K562 (cell line): Measurements from ENCODE around the gene ZMIZ1. TPM values are rescaled to one million over a fixed set of nuclear protein-coding genes. Genes with fewer than 3 reads are reported as not detected.

Experiments used
- ATAC-seq: fragments of 200-7000 bp; cut with Tn5 transposase; 3 replicates; pipeline ENCODE4 v1.9.1; 2020; ENCODE audit warnings: moderate library complexity
- BruUV-seq: library from RNA; stranded (reverse); fragments of 400-500 nt; replicated peaks from 2 replicates; lab custom pipeline; 2021; lab: Mats Ljungman, UMichigan
- CTCF ChIA-PET: fragments of 300-600 bp; formaldehyde crosslinking; extraction: SDS; loops from one replicate; lab custom pipeline; 2021; ENCODE audit warnings: low intra/inter-chr PET ratio; lab: Yijun Ruan, JAX
- POLR2A ChIA-PET: fragments of 300-600, 350-650 bp; sonication (Branson Sonifier 250); formaldehyde crosslinking; extraction: SDS; loops from one replicate; lab custom pipeline; 2021; ENCODE audit warnings: antibody characterized with exemption, inconsistent platforms; lab: Yijun Ruan, JAX
- DNase-seq, 4 experiments: peaks; one replicate each; pipeline versions ENCODE4 v3.0.0 to v3.0.0-alpha.2; 2011 to 2018; ENCODE audit warnings: low spot score in 3 of 4, mixed read lengths in 3 of 4; ENCODE audit errors: extremely low read depth in 1 of 4
- FAIRE-seq: peaks from 2 replicates; lab custom pipeline; 2011; peaks lifted over from hg19 to GRCh38; lab: Jason Lieb, UNC
- H2AFZ ChIP-seq: 2 replicates; pipeline ENCODE4 v1.6.0; 2011; ENCODE audit warnings: low read depth, low read length, control low read depth, inconsistent platforms
- H3K27ac ChIP-seq: fragments of 200-600 bp; 3 replicates; pipeline ENCODE4 v1.8.0; 2011; ENCODE audit warnings: low read depth, mild to moderate bottlenecking, control low read depth, inconsistent platforms, low read length, moderate library complexity, mixed read lengths; ENCODE audit errors: extremely low read depth
- H3K27me3 ChIP-seq, 2 experiments: fragments of 300-600 bp in 1 of 2; 2 replicates in 1 of 2; 3 replicates in 1 of 2; pipeline versions ENCODE4 v1.6.0 to v1.8.0; 2011; ENCODE audit warnings: inconsistent platforms in 2 of 2, low read length in 2 of 2, mild to moderate bottlenecking in 1 of 2, mixed read lengths in 1 of 2, moderate library complexity in 1 of 2; ENCODE audit not compliant: control insufficient read depth in 2 of 2, insufficient read depth in 2 of 2
- H3K36me3 ChIP-seq: fragments of 300-600 bp; 3 replicates; pipeline ENCODE4 v1.8.0; 2011; ENCODE audit warnings: mild to moderate bottlenecking, low read length, inconsistent platforms; ENCODE audit not compliant: control insufficient read depth, insufficient read depth
- H3K4me1 ChIP-seq, 2 experiments: fragments of 200-600 bp in 1 of 2; replicated peaks in 1 of 2; 2 replicates in 1 of 2; 3 replicates in 1 of 2; pipeline versions ENCODE4 v1.5.1 to v1.8.0; 2011; ENCODE audit warnings: inconsistent platforms in 2 of 2, low read length in 2 of 2, mild to moderate bottlenecking in 1 of 2, mixed read lengths in 1 of 2, moderate library complexity in 1 of 2; ENCODE audit not compliant: control insufficient read depth in 2 of 2, insufficient read depth in 2 of 2
- H3K4me2 ChIP-seq: 2 replicates; pipeline ENCODE4 v1.6.1; 2011; ENCODE audit warnings: low read length, control low read depth, inconsistent platforms, mixed read lengths; ENCODE audit not compliant: insufficient read depth
- H3K4me3 ChIP-seq: fragments of 200-600 bp; sonication (generic), shearing (Covaris generic); 2 replicates; pipeline ENCODE4 v1.5.1; 2016; ENCODE audit warnings: control low read depth, inconsistent platforms
- H3K79me2 ChIP-seq: fragments of 200-600 bp; 3 replicates; pipeline ENCODE4 v1.8.0; 2011; ENCODE audit warnings: low read length, inconsistent platforms; ENCODE audit not compliant: control insufficient read depth, insufficient read depth
- H3K9ac ChIP-seq, 2 experiments: 2 replicates each; pipeline versions ENCODE4 v1.6.0 to v1.6.1; 2011; ENCODE audit warnings: low read depth in 2 of 2, low read length in 2 of 2, control low read depth in 1 of 2, inconsistent platforms in 1 of 2, mild to moderate bottlenecking in 1 of 2, mixed read lengths in 1 of 2; ENCODE audit not compliant: insufficient read depth in 1 of 2
- H3K9me1 ChIP-seq: one replicate; pipeline ENCODE4 v1.6.0; 2011; ENCODE audit warnings: inconsistent platforms, mild to moderate bottlenecking, low read length, moderate library complexity; ENCODE audit not compliant: control insufficient read depth, insufficient read depth
- H3K9me3 ChIP-seq: replicated peaks from 2 replicates; pipeline ENCODE4 v1.5.1; 2011; ENCODE audit warnings: low read depth, low read length, inconsistent platforms; ENCODE audit not compliant: control insufficient read depth, insufficient read depth
- H4K20me1 ChIP-seq: replicated peaks from 2 replicates; pipeline ENCODE4 v1.6.1; 2011; ENCODE audit warnings: low read length, inconsistent platforms, mixed read lengths; ENCODE audit not compliant: control insufficient read depth, insufficient read depth
- CAMTA2 ChIP-seq: fragments of 250-450 bp; sonication (Bioruptor Pico); conservative IDR thresholded peaks from 2 replicates; pipeline ENCODE4 v1.5.1; 2022
- CBX8 ChIP-seq: fragments of 200-600 bp; sonication (generic); IDR thresholded peaks from 2 replicates; pipeline ENCODE4 v1.6.1; 2012; ENCODE audit warnings: borderline replicate concordance, mixed run types, low read depth, mild to moderate bottlenecking, moderate library complexity, mixed read lengths, low read length, control low read depth, inconsistent platforms; ENCODE audit not compliant: poor library complexity, severe bottlenecking; ENCODE audit errors: extremely low read depth
- FOXJ3 ChIP-seq: sonication (generic); formaldehyde crosslinking; IDR thresholded peaks from 2 replicates; pipeline ENCODE4 v1.4.0; 2020; ENCODE audit warnings: mild to moderate bottlenecking, missing genetic modification reagents
- FUS ChIP-seq: fragments of 200-400 bp; formaldehyde crosslinking; optimal IDR thresholded peaks from 2 replicates; pipeline ENCODE3; 2017; ENCODE audit warnings: low read depth, low read length
- HDAC2 ChIP-seq: fragments of 450-650 bp; IDR thresholded peaks from 2 replicates; pipeline ENCODE4 v1.6.1; 2016; ENCODE audit warnings: mild to moderate bottlenecking
- MBD1 ChIP-seq: fragments of 250-450 bp; sonication (Bioruptor Pico); IDR thresholded peaks from 2 replicates; pipeline ENCODE4 v1.8.0; 2022; ENCODE audit warnings: inconsistent platforms
- MYBL2 ChIP-seq, 2 experiments: fragments of 450-650 bp in 1 of 2; sonication (generic) in 1 of 2; formaldehyde crosslinking in 1 of 2; IDR thresholded peaks; 2 replicates each; pipeline versions ENCODE4 v1.6.1 to v1.8.1; 2017 to 2022; ENCODE audit warnings: borderline replicate concordance in 1 of 2, inconsistent platforms in 1 of 2, low read depth in 1 of 2, mild to moderate bottlenecking in 1 of 2, missing genetic modification reagents in 1 of 2, moderate library complexity in 1 of 2
- PCBP1 ChIP-seq: fragments of 200-400 bp; formaldehyde crosslinking; IDR thresholded peaks from 2 replicates; pipeline ENCODE4 v1.6.1; 2018; ENCODE audit warnings: mild to moderate bottlenecking, low read depth, low read length; ENCODE audit not compliant: poor library complexity, severe bottlenecking
- POLR2AphosphoS2 ChIP-seq: IDR thresholded peaks from 2 replicates; pipeline ENCODE4 v1.6.1; 2012; ENCODE audit warnings: low read length, improper control_type of control experiment
- RBM25 ChIP-seq: fragments of 200-400 bp; formaldehyde crosslinking; IDR thresholded peaks from 2 replicates; pipeline ENCODE4 v1.6.1; 2018; ENCODE audit warnings: low read length, low read depth, moderate library complexity; ENCODE audit not compliant: severe bottlenecking
- SRSF1 ChIP-seq: fragments of 200-400 bp; formaldehyde crosslinking; IDR thresholded peaks from 2 replicates; pipeline ENCODE4 v1.6.1; 2017; ENCODE audit warnings: mild to moderate bottlenecking, low read depth, low read length, moderate library complexity
- YY1 ChIP-seq, 3 experiments: IDR thresholded peaks; 2 replicates each; pipeline ENCODE4 v1.6.1; 2011; ENCODE audit warnings: low read length in 2 of 3, mild to moderate bottlenecking in 2 of 3, moderate library complexity in 2 of 3, borderline replicate concordance in 1 of 3, control low read depth in 1 of 3, low read depth in 1 of 3; ENCODE audit not compliant: insufficient read depth in 3 of 3, insufficient replicate concordance in 2 of 3, control insufficient read depth in 1 of 3, insufficient read length in 1 of 3; ENCODE audit errors: extremely low read depth in 1 of 3
- ZBTB1 ChIP-seq: sonication (generic); formaldehyde crosslinking; IDR thresholded peaks from 2 replicates; pipeline ENCODE4 v1.8.1; 2023; ENCODE audit warnings: missing genetic modification reagents, low read depth, mild to moderate bottlenecking, borderline replicate concordance
- ZNF174 ChIP-seq: fragments of 250-450 bp; sonication (Bioruptor Pico); IDR thresholded peaks from 2 replicates; pipeline ENCODE4 v1.4.0; 2020; ENCODE audit warnings: mild to moderate bottlenecking
- ZNF512 ChIP-seq: IDR thresholded peaks from 2 replicates; pipeline ENCODE4 v1.6.1; 2016; ENCODE audit warnings: missing genetic modification characterization, missing compliant biosample characterization
- WGBS: fragments of 100-300 bp; shearing (Covaris generic); methylation state at CpG from one replicate; pipeline ENCODE4 v1.1.6; 2016; ENCODE audit warnings: low coverage, mixed read lengths; ENCODE audit not compliant: insufficient coverage; ENCODE audit errors: missing lambda C conversion rate; 5-methylcytosine and 5-hydroxymethylcytosine counted together
- in situ Hi-C: fragments of 300-500 bp; cut with MboI; formaldehyde crosslinking; loops from 4 replicates; pipeline ENCODE4 v1.15.0; 2018; ENCODE audit warnings: inconsistent platforms, mixed read lengths
- intact Hi-C: fragments of 100-400 bp; cut with micrococcal nuclease; formaldehyde crosslinking; loops from 2 replicates; pipeline ENCODE4 v1.14.2; 2022
- polyA plus RNA-seq, 8 experiments: library from polyadenylated mRNA; depleted of rRNA in 4 of 8; stranded (reverse) in 5 of 8; unstranded in 3 of 8; fragments of >200 nt; fragmentation: Nextera tagmentation in 2 of 8; fragmentation: Illumina TruSeq in 1 of 8; extraction: Ambion mirVana in 2 of 8; extraction: Trizol in 1 of 8; gene quantifications; 2 replicates each; pipeline versions ENCODE4 v1.2.1 to v1.2.3, GENCODE V29; 2011 to 2014; ENCODE audit warnings: inconsistent platforms in 1 of 8, missing spikeins in 1 of 8
- total RNA-seq, 7 experiments: library from RNA; depleted of rRNA in 6 of 7; stranded (reverse); fragments of >200 nt in 6 of 7; fragmentation: Illumina TruSeq in 2 of 7; extraction: Trizol in 2 of 7; gene quantifications; 2 replicates each; pipeline versions ENCODE4 v1.2.1 to v1.2.3, GENCODE V29; 2011 to 2021; ENCODE audit warnings: low replicate concordance in 1 of 7
- TF ChIP-seq, protein P1 (sequence below), 3 experiments: IDR thresholded peaks in 2 of 3; conservative IDR thresholded peaks in 1 of 3; 2 replicates each; pipeline ENCODE4 v1.5.1; 2011 to 2012; ENCODE audit warnings: low read length in 3 of 3, mild to moderate bottlenecking in 3 of 3, control low read depth in 2 of 3, improper control_type of control experiment in 1 of 3, inconsistent platforms in 1 of 3, low read depth in 1 of 3, mixed read lengths in 1 of 3, moderate library complexity in 1 of 3; ENCODE audit not compliant: insufficient read depth in 2 of 3

ZMIZ1 gene
- total and polyA plus RNA-seq, 9 of the 15 experiments (the other 6 are each of a cell fraction or from before 2014, with no cell fraction given) = 1.0 to 37.3 (median 4.3) TPM

GRCh38 chr10:79086822-79087221 is 18.1 kb downstream of the ZMIZ1 start:
- ATAC-seq (no peak), FAIRE-seq (no peak), DNase-seq (no peak)
- Histone ChIP-seq H4K20me1 (peaks cover 60% of the 10 kb centered on the region), H3K9ac (no peak overlapping the region), H2AFZ (no peak overlapping the region), H3K9me3 (no peaks in the 10 kb centered on the region), H3K79me2 (peaks cover 95% of the 10 kb centered on the region), H3K4me2 (no peak overlapping the region), H3K9me1 (peaks cover 12% of the 10 kb centered on the region), H3K36me3 (0 out of 3 replicates have a peak, but pooled peaks cover 3% of the 10 kb centered on the region), H3K4me1 (peaks cover 58 to 62% of the 10 kb centered on the region in 2 experiments), H3K27me3 (no peaks in the 10 kb centered on the region), H3K27ac (no peak overlapping the region), H3K4me3 (no peak overlapping the region)
- in situ Hi-C loops = loop anchor here (25.0 kb wide), 1 partner anchor 100 kb away; no protein-coding TSS in a partner anchor
- WGBS = 97% methylated on average over 2 of the region's 2 CpGs
- CTCF ChIA-PET = no interaction called here
- intact Hi-C loops = no loop called here
- BruUV-seq = no TSS peak
- POLR2A ChIA-PET = interaction anchor here (0.6 kb wide), 1 partner anchor 1317 kb away, joined by 3 read pairs; no protein-coding TSS in a partner anchor
- TF ChIP-seq ZBTB1 (CRISPR knock-in tag) (no peak), MBD1 (CRISPR knock-in tag) (no peak), CBX8 (no peak), HDAC2 (no peak), POLR2AphosphoS2 (no peak), CAMTA2 (CRISPR knock-in tag) (no peak), MYBL2 (IDR thresholded peaks at IDR 0.05; ENCODE audit: low read depth) (no peak), MYBL2 (CRISPR knock-in tag; IDR thresholded peaks at IDR 0.05; ENCODE audit: borderline replicate concordance) (no peak), FOXJ3 (CRISPR knock-in tag) (no peak), SRSF1 (no peak), RBM25 (peak; percentile 38), ZNF174 (no peak), ZNF512 (tag) (peak; percentile 51; the same call in 1 of the 2 replicates), YY1 (IDR thresholded peaks at IDR 0.05; ENCODE audit: borderline replicate concordance in 1 of 3, control insufficient read depth in 1 of 3, extremely low read depth in 1 of 3, insufficient read depth in 3 of 3, insufficient read length in 1 of 3, insufficient replicate concordance in 2 of 3, low read depth in 1 of 3, low read length in 2 of 3) (no peak), FUS (no peak), PCBP1 (no peak)
- TF ChIP-seq, protein P1, sequence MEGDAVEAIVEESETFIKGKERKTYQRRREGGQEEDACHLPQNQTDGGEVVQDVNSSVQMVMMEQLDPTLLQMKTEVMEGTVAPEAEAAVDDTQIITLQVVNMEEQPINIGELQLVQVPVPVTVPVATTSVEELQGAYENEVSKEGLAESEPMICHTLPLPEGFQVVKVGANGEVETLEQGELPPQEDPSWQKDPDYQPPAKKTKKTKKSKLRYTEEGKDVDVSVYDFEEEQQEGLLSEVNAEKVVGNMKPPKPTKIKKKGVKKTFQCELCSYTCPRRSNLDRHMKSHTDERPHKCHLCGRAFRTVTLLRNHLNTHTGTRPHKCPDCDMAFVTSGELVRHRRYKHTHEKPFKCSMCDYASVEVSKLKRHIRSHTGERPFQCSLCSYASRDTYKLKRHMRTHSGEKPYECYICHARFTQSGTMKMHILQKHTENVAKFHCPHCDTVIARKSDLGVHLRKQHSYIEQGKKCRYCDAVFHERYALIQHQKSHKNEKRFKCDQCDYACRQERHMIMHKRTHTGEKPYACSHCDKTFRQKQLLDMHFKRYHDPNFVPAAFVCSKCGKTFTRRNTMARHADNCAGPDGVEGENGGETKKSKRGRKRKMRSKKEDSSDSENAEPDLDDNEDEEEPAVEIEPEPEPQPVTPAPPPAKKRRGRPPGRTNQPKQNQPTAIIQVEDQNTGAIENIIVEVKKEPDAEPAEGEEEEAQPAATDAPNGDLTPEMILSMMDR (IDR thresholded peaks at IDR 0.05 in 2 of 3, conservative IDR thresholded peaks at IDR 0.05 in 1 of 3; ENCODE audit: insufficient read depth in 2 of 3, low read depth in 1 of 3, low read length in 3 of 3) = no peak
